ENCODE data around the gene CACNB4.
A peak's percentile ranks its signal among the peaks of the same experiment; 100 is the strongest.
"Not testable (repeated sequence)": the region's sequence is repeated elsewhere in the genome, so short reads cannot be mapped to it uniquely, and the experiment has no call there.

Gene CACNB4

GRCh38 chr2:151973013-151973900 lies 125.6 kb downstream of the CACNB4 start:
- DNase-seq: peak; percentile 40

DNA sequence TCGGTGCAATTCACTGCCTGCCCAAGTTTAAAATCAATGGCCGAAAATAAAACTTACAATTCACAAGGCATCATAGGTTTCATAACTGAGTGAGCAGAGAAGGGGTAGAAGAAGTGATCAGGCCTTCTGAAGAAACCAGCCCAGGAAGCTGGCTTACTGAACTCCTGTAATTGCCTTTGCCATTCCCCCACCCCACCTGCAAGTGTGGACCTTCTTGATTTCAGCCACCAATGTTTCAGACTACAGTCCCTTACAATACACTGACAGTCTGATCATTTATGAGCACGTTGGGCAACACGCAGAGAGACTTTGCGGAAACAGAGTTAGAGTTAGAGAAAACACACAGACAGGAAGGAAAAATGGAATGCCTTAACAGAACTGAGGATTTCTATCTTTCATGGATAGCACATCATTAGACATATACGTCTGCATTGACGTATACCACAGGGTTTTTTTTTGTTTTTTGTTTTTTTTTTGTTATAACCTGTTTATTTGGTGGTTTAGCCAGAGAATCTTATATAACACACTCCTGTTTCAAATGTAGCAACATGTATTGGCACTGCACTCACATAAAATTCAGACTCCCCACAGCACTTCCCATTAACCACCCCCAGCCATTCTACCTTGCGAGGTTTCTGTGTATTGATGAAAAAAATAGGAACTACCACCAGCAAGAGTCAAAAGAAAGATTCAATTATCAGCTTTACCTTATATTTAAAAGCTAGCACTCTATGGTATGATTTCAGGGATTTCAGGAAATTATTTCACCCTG lies 126.4 kb downstream of the CACNB4 start:
- no peak for DNase-seq

DNA sequence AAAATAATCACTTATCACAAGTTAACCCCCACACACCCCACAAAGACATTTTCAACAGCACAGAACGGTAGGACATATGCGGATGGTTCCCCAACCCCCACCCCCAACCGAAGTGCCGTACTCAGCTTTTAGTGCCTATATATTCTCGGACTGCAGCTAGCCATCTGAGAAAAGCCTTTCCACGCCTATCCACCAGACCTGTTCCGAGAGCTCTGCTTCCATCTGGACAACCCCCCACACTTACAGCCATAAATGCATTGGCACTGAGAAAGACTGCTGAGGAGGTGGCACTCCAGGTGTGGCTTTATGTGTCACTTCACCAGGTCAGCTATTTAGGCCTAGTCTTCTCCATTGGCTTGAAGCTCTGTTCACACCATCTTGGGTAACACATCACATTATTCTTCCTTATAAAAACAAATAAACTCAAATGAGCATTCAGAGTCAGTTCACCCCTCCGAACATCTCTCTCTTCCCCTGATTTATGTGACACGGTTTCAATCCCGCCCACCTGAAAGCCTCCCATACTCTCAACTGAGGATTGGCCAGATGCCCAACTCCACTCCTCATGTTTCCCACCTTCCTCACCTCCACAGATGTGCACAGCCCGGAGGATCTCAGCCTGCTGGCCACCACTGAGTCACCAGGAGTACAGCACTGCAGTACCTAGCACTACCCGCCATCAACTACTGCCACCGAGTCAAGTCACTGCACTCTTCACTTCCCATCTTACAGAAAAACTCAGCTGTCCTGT lies 127.4 kb downstream of the CACNB4 start:
- no peak for DNase-seq

- no peak for DNase-seq
These were observed 129.9 kb downstream of the CACNB4 start for GRCh38 chr2:151968770-151969470.

- no peak for DNase-seq
These were observed 130.8 kb downstream of the CACNB4 start for GRCh38 chr2:151967829-151968722.

DNA sequence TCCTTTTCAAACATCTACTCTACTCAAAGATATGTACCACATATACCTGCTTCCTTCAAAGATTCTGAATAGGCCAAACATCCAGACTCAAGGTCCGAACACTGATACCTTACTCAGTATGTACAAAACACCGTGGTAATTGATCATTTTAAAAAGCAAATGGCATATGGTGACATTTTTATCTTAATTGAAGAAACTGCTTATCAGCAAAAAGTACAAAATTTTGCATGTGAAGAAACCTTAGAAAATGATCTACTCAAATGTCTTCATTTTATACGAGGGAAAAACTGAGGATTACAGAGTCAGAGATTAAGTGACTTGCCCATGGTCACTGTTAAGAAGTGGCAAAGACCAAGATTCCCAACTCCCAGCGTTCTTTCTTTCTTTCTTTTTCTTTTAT lies 133.0 kb downstream of the CACNB4 start:
- DNase-seq: no peak

GRCh38 chr2:151961558-151961957 lies 137.3 kb downstream of the CACNB4 start:
- no peak for DNase-seq

DNA sequence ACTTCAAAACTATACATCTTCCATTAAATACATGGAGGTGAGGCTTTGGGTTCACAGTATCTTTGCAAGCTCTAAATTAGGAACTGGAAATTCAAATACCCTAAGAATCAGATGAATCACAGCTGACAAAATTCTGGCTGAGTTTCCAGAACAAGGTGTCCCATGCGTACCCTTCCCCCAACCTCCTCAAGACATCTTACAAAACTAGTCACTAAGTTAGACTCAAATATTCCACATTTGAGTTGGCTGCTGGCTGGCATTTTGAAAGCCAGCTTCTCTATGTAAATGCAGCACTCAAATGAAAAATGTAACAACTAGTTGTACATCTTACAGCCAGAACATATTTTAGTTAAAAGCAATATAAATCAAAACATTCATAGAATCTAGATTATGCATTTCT lies 139.6 kb downstream of the CACNB4 start:
- DNase-seq: no peak

GRCh38 chr2:151953467-151953866 lies 145.4 kb downstream of the CACNB4 start:
- DNase-seq: no peak

GRCh38 chr2:151952691-151953456 lies 146.0 kb downstream of the CACNB4 start:
- no peak for DNase-seq

GRCh38 chr2:151947813-151948165 lies 151.1 kb downstream of the CACNB4 start:
- DNase-seq: no peak

GRCh38 chr2:151946899-151947812 lies 151.7 kb downstream of the CACNB4 start:
- peak; percentile 36 for DNase-seq

- DNase-seq: no peak
These were observed 152.5 kb downstream of the CACNB4 start for GRCh38 chr2:151946250-151946884.

GRCh38 chr2:151945602-151946001 lies 153.2 kb downstream of the CACNB4 start:
- no peak for DNase-seq

DNA sequence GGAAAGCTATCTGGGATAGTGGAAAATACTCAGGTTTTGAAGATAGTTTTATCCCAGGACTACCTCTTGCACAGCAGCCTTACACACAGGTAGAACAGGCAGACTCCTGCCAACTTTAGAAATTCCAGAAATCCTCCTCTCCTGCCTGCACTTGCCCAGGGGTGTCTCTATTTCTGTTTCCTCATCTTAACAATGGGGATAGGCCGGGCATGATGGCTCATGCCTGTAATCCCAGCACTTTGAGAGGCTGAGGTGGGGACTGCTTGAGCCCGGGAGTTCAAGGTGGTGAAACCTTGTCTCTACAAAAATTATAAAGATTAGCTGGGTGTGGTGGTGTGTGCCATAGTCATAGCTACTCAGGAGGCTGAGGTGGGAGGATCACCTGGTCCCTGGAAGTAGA lies 153.7 kb downstream of the CACNB4 start:
- DNase-seq: no peak

DNA sequence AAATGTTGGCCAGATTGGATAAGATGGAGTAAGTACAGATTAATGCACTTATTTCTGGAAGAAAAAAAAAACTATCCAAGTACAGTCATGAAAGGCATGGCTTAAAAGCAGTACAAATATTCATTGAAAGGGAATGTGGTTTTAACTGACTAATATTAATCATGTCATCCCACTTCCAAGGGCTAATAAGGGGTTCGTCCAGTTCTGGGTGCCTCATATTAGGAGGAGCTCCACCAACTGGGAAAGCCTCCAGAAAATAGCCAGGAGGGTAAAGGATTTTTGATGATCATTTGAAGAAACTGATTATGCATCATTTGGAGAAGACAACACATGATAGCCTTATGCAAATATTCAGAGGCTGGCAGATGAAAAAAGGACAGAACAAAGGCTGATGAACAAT lies 155.4 kb downstream of the CACNB4 start:
- DNase-seq: no peak

DNA sequence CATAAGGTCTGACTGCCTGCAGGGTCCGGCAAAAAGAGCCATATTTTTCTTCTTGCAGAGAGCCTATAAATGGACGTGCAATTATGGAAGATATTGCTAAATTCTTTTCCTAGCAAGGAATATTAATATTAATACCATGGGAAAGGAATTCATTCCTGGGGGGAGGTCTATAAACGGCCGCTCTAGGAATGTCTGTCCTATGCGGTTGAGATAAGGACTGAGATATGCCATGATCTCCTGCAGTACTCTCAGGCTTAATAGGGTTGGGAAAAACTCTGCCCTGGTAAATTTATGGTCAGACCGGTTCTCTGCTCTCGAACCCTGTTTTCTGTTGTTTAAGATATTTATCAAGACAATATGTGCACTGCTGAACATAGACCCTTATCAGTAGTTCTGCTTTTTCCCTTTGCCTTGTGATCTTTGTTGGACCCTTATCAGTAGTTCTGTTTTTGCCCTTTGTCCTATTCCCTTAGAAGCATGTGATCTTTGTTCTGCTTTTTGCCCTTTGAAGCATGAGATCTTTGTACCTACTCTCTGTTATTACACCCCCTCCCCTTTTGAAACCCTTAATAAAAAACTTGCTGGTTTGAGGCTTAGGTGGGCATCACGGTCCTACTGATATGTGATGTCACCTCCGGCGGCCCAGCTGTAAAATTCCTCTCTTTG lies 156.2 kb downstream of the CACNB4 start:
- DNase-seq: not testable (repeated sequence)

- no peak for DNase-seq
These were observed 160.9 kb downstream of the CACNB4 start for GRCh38 chr2:151937966-151938365.

- no peak for DNase-seq
These were observed 162.2 kb downstream of the CACNB4 start for GRCh38 chr2:151936626-151937025.
